Stomach (tissue), 19 donors: ENCODE measurements around the gene KLK15. TPM values are rescaled to one million over a fixed set of nuclear protein-coding genes. Genes with fewer than 3 reads are reported as not detected.

Experiments used
- DNase-seq, 2 donors: peaks; one replicate each; pipeline versions ENCODE4 v3.0.0 to v3.0.0-alpha.2; 2013 to 2019
- H3K27ac ChIP-seq, 5 donors: fragments of 200-600 bp in 4 of 5; sonication (generic) in 4 of 5; one replicate each; pipeline ENCODE4 v1.5.1; 2013 to 2019; ENCODE audit warnings: mild to moderate bottlenecking in 1 of 5, moderate library complexity in 1 of 5
- H3K27me3 ChIP-seq, 3 donors: fragments of 200-600 bp; sonication (generic); one replicate each; pipeline ENCODE4 v1.5.1; 2017 to 2019; ENCODE audit warnings: mixed run types in 1 of 3
- H3K36me3 ChIP-seq, 4 donors: fragments of 200-600 bp; sonication (generic); 1 replicate in 3 of 4; 2 replicates in 1 of 4; pipeline ENCODE4 v1.5.1; 2016 to 2019
- H3K4me1 ChIP-seq, 4 donors: fragments of 200-600 bp; sonication (generic); one replicate each; pipeline ENCODE4 v1.5.1; 2016 to 2019
- H3K4me3 ChIP-seq, 4 donors: fragments of 200-600 bp; sonication (generic) in 3 of 4; one replicate each; pipeline ENCODE4 v1.5.1; 2016 to 2019; ENCODE audit warnings: mild to moderate bottlenecking in 1 of 4
- H3K9me3 ChIP-seq, 4 donors: fragments of 200-600 bp; sonication (generic); one replicate each; pipeline ENCODE4 v1.5.1; 2016 to 2019
- EP300 ChIP-seq: sonication (generic); formaldehyde crosslinking; IDR thresholded peaks from one replicate; pipeline ENCODE4 v1.6.1; 2017; ENCODE audit warnings: antibody characterized with exemption
- POLR2A ChIP-seq, 4 donors: fragments of 450-650 bp; IDR thresholded peaks; one replicate each; pipeline ENCODE4 v1.6.1; 2016; ENCODE audit warnings: antibody characterized with exemption in 4 of 4, control low read depth in 2 of 4, mild to moderate bottlenecking in 1 of 4, moderate library complexity in 1 of 4
- POLR2AphosphoS5 ChIP-seq, 3 donors: sonication (generic); formaldehyde crosslinking; IDR thresholded peaks; one replicate each; pipeline ENCODE4 v1.6.1; 2016; ENCODE audit warnings: antibody characterized with exemption in 3 of 3
- WGBS, 5 donors: extraction: QIAGEN DNeasy Blood & Tissue Kit in 3 of 5; methylation state at CpG; one replicate each; pipeline versions ENCODE4 v1.1.5 to v1.1.7; 2013 to 2018; 5-methylcytosine and 5-hydroxymethylcytosine counted together
- intact Hi-C: fragments of 100-400 bp; cut with DNase I; formaldehyde crosslinking; loops from one replicate; pipeline ENCODE4 v1.15.1; 2023; ENCODE audit warnings: low total_unique reads
- long read RNA-seq, 10 donors: transcript quantifications; one replicate each; lab custom pipeline, GENCODE V29; 2026
- polyA plus RNA-seq, 3 donors: library from polyadenylated mRNA; stranded (reverse); fragments of 200-250 nt; gene quantifications; one replicate each; pipeline ENCODE4 v1.2.3, GENCODE V29; 2013
- total RNA-seq, 5 donors: library from RNA; depleted of rRNA; stranded (reverse); fragments of >200 nt; gene quantifications; one replicate each; pipeline versions ENCODE4 v1.1.0 to v1.2.3, GENCODE V29; 2014 to 2016
- TF ChIP-seq, protein P1 (sequence below), 7 experiments: fragments of 450-650 bp in 4 of 7; fragments of 200-600 bp in 3 of 7; sonication (generic) in 3 of 7; IDR thresholded peaks; one replicate each; pipeline ENCODE4 v1.5.1; 2016 to 2019; ENCODE audit warnings: antibody characterized with exemption in 7 of 7, control low read depth in 2 of 7, mild to moderate bottlenecking in 1 of 7
- donor health status: healthy with polysubstance abuse.
- donor health status: Bipolar disorder and iron deficiency.
- donor health status: healthy.

Gene KLK15
- not detected for total RNA-seq
- polyA plus RNA-seq, result not detected
- long read RNA-seq, donor 1, result 0 reads
- long read RNA-seq, donor 2, result 0 reads
- long read RNA-seq, donor 3, result 0 reads
- long read RNA-seq, donor 4, result 0 reads
- long read RNA-seq, donor 5, result 0 reads
- long read RNA-seq, donor 6, result 0 reads
- long read RNA-seq, donor 7, result 0 reads
- long read RNA-seq, donor 8, result 0 reads
- long read RNA-seq, donor 9, result 0 reads
- long read RNA-seq, donor 10, result 0 reads

DNA sequence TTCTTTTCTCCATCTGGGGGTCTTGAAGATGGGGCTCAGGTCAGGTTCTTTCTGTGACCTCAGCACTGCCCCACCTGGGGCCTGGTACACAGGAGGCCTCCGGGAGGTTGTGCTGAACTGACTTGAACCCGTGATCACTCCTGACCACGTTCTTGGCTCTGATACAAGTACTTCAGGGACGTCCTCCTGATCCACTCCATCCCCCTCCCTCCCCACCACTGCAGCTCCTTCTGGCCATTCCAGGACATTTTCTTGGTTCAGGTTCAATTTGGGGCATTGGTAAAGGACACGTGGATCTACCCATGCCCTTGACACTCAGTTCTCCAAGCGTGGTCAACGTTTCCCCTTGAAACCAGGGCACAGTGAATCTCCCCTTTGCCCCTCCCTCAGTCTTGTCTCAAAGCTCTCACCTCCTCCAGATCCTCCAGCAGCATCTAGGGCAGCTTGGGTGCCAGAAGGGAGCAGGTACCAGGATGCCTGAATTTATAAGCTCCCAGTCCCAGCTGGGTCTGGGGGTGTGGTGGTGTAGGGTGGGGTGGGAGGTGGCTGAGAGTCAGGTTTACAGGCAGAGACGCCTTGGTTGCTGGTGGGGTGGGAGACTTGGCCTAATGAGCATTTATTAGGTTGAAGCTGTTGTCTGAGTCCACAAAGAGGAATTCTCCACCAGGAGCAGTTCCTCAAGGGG, at the start of gene KLK15:
KLK15 (minus strand) TSS at position 458 of the 685 bp plus-strand sequence. CDS start 2,082 bp downstream, outside the sequence.
- Histone ChIP-seq H3K4me3 (no peak within 1 kb of the TSS), H3K27me3 (peaks cover 4 to 94% (median 28%) of the 10 kb centered on the region in 3 donors), H3K4me1 (peaks cover 7 to 16% (median 14%) of the 10 kb centered on the region in 4 donors), H3K9me3 (no peaks in the 10 kb centered on the region), H3K27ac (no peak within 1 kb of the TSS), H3K36me3 (no peaks in the 10 kb centered on the region)
- intact Hi-C loops, result no loop called here
- no peak for DNase-seq
- WGBS, 5 donors, result 64 to 72% (median 69%) methylated on average over 8 of the region's 8 CpGs
- no peak for TF ChIP-seq POLR2A (IDR thresholded peaks at IDR 0.05)
- TF ChIP-seq POLR2AphosphoS5 (IDR thresholded peaks at IDR 0.05), result no peak
- TF ChIP-seq, protein P1, sequence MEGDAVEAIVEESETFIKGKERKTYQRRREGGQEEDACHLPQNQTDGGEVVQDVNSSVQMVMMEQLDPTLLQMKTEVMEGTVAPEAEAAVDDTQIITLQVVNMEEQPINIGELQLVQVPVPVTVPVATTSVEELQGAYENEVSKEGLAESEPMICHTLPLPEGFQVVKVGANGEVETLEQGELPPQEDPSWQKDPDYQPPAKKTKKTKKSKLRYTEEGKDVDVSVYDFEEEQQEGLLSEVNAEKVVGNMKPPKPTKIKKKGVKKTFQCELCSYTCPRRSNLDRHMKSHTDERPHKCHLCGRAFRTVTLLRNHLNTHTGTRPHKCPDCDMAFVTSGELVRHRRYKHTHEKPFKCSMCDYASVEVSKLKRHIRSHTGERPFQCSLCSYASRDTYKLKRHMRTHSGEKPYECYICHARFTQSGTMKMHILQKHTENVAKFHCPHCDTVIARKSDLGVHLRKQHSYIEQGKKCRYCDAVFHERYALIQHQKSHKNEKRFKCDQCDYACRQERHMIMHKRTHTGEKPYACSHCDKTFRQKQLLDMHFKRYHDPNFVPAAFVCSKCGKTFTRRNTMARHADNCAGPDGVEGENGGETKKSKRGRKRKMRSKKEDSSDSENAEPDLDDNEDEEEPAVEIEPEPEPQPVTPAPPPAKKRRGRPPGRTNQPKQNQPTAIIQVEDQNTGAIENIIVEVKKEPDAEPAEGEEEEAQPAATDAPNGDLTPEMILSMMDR (IDR thresholded peaks at IDR 0.05), result no peak
- TF ChIP-seq EP300, result no peak

DNA sequence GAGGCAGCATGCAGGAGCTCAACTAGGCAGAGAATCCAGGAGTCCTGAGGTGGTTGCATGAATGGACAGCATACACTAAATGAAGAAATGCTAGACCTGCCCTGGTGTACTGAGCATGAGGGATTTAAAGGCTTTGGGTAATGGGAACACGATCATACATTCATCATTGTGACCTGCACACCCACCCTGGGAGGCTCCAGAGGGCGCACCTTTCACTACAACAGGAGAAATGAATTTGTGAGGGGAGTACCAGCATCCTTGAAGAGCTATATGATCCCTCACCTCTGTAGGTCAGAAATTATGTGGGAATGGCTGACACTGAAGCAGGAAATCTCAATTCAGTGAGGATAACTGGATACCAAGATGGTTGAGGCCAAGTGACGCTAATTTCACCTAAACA, 48.8 kb upstream of the KLK15 start:
- 39 to 58% (median 55%) methylated on average over 3 of the region's 3 CpGs for WGBS, 5 donors
- TF ChIP-seq POLR2AphosphoS5 (IDR thresholded peaks at IDR 0.05) (no peak), POLR2A (IDR thresholded peaks at IDR 0.05) (no peak), EP300 (no peak)
- TF ChIP-seq, protein P1 (IDR thresholded peaks at IDR 0.05), result no peak
- Histone ChIP-seq H3K36me3 (no peaks in the 10 kb centered on the region), H3K27ac (no peak overlapping the region), H3K4me3 (no peak overlapping the region), H3K9me3 (no peaks in the 10 kb centered on the region), H3K27me3 (peaks cover 0 to 77% (median 7%) of the 10 kb centered on the region in 3 donors), H3K4me1 (no peaks in the 10 kb centered on the region)
- no peak for DNase-seq
- intact Hi-C loops, result no loop called here

DNA sequence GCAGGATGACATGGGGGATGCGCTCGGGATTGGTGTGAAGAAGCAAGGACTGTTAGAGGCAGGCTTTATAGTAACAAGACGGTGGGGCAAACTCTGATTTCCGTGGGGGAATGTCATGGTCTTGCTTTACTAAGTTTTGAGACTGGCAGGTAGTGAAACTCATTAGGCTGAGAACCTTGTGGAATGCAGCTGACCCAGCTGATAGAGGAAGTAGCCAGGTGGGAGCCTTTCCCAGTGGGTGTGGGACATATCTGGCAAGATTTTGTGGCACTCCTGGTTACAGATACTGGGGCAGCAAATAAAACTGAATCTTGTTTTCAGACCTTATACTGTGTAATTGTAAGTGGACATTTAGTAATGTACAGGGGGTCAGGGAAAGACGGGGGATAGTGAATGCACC, 46.9 kb upstream of the KLK15 start:
- 69 to 77% (median 71%) methylated on average over 5 of the region's 5 CpGs for WGBS, 5 donors
- H3K4me1 ChIP-seq, result no peaks in the 10 kb centered on the region
- intact Hi-C loops, result no loop called here

GRCh38 chr19:50878851-50879250, 45.5 kb upstream of the KLK15 start:
- WGBS, 5 donors, result 45 to 56% (median 51%) methylated on average over 5 of the region's 5 CpGs
- peaks cover 0 to 81% (median 14%) of the 10 kb centered on the region in 3 donors for H3K27me3 ChIP-seq

More for the DNA sequence above, 46.9 kb upstream of the KLK15 start:
- Histone ChIP-seq H3K27me3 (peaks cover 0 to 76% (median 7%) of the 10 kb centered on the region in 3 donors), H3K36me3 (no peaks in the 10 kb centered on the region), H3K27ac (no peak overlapping the region), H3K9me3 (no peaks in the 10 kb centered on the region), H3K4me3 (no peak overlapping the region)
- TF ChIP-seq POLR2AphosphoS5 (IDR thresholded peaks at IDR 0.05) (no peak), POLR2A (IDR thresholded peaks at IDR 0.05) (no peak), EP300 (no peak)
- TF ChIP-seq, protein P1 (IDR thresholded peaks at IDR 0.05), result no peak
- no peak for DNase-seq

More at GRCh38 chr19:50878851-50879250, 45.5 kb upstream of the KLK15 start:
- Histone ChIP-seq H3K4me1 (no peaks in the 10 kb centered on the region), H3K27ac (no peak overlapping the region), H3K9me3 (no peaks in the 10 kb centered on the region), H3K4me3 (no peak overlapping the region), H3K36me3 (no peaks in the 10 kb centered on the region)
- no peak for DNase-seq
- intact Hi-C loops, result no loop called here
- TF ChIP-seq EP300 (no peak), POLR2A (IDR thresholded peaks at IDR 0.05) (no peak), POLR2AphosphoS5 (IDR thresholded peaks at IDR 0.05) (no peak)
- TF ChIP-seq, protein P1 (IDR thresholded peaks at IDR 0.05), result no peak
